NK-92 (cell line): ENCODE results near the gene GKN1.
"Not testable (repeated sequence)": the region's sequence is repeated elsewhere in the genome, so short reads cannot be mapped to it uniquely, and the experiment has no call there.

ENCODE experiments used
- DNase-seq: peaks from one replicate; lab custom pipeline; 2025; ENCODE audit not compliant: unreplicated experiment; lab: John Stamatoyannopoulos, UW

Gene GKN1

GRCh38 chr2:68955432-68955831 lies 19.0 kb upstream of the GKN1 start:
- DNase-seq, result not testable (repeated sequence)

- DNase-seq, result no peak
Measured at GRCh38 chr2:68959001-68959400, 15.4 kb upstream of the GKN1 start.

- DNase-seq, result no peak
Measured at GRCh38 chr2:68961380-68961779, 13.1 kb upstream of the GKN1 start.

GRCh38 chr2:68964282-68964681 lies 10.2 kb upstream of the GKN1 start:
- no peak for DNase-seq

GRCh38 chr2:68968221-68968620 lies 6.2 kb upstream of the GKN1 start:
- DNase-seq, result no peak

GRCh38 chr2:68969736-68970490 lies 4.5 kb upstream of the GKN1 start:
- no peak for DNase-seq

DNA sequence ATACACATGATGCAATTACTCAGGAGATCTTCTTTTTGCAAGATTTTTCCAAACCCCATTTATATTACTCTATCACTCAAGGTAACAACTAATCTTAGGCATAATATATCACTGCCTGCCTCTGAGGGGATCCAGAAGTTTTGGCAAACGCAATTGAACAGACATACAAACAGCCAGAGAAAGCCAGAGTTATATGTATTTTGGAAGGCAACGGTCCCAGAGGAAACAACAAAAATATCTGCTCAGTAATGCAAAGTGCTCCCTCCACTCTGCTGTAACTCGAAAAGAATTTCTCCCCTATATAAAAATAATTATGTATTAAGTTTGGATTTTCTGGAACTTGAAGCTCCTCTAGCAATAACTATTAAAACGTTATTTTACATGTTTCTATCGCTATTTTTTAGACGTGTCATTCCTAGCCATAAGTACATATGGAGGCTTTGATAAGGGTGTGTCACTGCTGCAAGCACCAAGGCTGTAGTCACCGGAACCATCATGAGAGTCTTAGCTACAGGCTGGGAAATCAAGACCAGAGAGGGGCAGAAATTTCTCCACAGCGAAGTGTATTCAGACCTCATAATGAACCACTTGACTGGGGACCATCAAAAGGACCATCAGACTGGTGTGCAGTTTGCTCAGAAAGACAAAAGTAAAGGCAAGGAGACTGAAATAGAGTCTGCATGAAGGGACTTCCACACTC lies 3.7 kb upstream of the GKN1 start:
- no peak for DNase-seq

DNA sequence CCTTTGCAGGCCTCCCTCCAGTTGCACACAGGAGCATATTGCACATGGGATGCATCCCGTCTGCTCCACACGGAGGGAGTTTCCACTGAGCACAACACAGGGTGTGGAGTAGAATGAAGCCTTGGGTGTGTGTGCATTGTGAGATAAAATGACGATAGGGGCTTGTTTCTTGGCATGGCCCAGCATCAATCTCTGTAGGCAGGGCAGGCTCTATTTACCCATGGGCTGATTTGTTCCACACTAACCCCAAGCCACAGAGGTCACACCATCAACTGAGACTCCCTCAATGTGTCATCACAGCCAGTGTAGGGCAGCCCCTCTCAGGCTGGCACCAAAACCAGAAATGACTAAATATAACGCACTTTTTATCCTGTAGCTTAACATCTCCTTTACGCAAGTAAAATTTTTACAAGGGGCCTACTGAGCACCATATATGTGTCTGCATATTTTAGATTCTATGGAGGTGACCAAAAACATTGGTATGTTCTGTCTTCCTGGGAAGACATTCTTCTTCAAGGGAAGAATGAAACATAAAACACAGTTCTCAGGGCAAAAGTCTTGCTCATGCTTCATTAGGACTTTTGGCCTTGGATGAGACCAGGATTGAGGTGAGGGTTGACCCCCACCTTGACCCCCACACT lies 2.7 kb upstream of the GKN1 start:
- no peak for DNase-seq

DNA sequence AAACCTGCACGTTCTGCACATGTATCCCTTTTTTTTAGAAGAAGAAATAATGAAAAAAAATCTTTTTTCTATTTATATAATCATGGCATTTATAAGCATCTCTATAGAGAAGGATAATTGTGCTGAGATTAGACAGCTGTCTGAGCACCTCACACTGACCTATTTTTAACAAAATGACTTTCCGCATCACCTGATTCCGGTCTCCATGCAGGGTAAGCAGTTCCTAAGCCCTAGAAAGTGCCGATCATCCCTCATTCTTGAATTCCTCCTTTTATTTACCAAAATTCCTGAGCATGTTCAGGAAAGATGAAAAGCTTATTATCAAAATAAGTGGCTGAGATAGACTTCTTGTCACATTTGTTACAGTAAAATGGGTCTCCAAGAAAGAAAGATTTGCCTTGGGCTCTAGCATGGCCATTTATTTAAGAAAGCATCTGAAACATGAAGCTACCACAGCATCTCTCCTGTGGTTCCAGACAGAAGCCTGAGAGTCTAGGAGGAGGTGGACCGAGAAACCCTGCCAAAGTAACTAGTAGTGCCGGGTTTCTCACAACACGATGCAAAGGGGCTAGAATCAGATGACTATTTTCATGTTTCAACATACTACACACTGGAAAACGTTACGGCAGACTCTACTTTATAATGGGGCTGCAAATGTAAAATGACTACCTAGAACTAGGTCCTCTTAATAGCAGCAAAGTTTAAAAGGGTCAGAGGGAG lies 670 bp downstream of the GKN1 start:
- no peak for DNase-seq

GRCh38 chr2:68975844-68976243 lies 1.4 kb downstream of the GKN1 start:
- DNase-seq, result no peak

DNA sequence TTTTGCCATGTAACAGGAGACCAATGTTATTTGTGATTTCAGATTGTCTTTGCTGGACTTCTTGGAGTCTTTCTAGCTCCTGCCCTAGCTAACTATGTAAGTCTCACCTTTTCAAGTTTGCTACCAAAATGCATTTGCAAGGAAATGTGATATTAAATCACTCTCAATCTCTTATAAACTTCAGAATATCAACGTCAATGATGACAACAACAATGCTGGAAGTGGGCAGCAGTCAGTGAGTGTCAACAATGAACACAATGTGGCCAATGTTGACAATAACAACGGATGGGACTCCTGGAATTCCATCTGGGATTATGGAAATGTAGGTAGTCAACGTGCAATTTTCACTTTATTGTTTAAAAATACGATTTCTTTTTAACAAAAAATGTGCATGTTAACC lies 3.0 kb downstream of the GKN1 start:
- DNase-seq, result no peak

- no peak for DNase-seq
Measured at GRCh38 chr2:68978098-68978497, 3.7 kb downstream of the GKN1 start.

GRCh38 chr2:68980956-68981355 lies 6.5 kb downstream of the GKN1 start:
- DNase-seq, result no peak

DNA sequence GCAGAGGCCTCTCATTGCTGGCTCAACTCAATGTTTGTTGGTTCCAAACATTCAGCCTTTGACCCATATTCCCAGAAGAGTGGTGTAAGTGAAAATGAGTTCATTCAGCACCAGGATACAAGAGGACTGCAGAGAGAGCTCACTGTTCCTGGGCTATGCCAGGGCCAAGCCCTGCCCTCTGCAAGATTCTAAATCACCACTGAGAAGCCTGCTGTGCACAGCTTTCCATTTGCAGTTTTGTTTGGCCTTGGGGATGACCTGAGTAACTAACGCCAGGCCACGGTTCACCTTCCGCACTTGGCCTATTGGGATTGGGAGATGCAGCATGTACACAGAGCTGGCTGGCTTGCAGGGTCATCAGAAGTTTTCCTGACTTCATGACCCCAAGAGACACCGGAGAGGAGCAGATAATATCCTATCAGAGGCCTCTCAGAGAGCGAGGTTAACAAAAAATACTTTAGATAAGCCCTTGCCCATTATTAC lies 12.6 kb downstream of the GKN1 start:
- DNase-seq, result no peak

DNA sequence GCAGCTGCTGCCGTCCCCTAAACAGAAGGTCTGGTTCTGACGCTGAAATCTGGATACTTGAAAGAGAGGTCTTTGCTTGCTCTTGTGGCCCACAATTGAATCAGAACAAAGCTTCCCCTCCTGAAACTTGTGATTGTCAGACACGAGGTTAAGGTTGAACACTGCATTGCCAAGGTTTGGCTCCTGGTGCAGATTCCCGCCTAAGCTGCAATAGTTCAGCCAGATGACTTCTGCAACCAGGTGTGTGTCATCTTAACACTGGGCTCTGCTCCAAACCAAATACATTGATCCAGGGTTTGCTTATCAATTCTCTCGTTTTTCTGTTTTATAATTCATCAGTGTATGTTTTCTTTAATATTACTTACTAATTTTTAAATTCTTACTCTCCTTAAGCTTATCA lies 14.6 kb downstream of the GKN1 start:
- no peak for DNase-seq

GRCh38 chr2:68992341-68992740 lies 17.9 kb downstream of the GKN1 start:
- DNase-seq, result no peak

DNA sequence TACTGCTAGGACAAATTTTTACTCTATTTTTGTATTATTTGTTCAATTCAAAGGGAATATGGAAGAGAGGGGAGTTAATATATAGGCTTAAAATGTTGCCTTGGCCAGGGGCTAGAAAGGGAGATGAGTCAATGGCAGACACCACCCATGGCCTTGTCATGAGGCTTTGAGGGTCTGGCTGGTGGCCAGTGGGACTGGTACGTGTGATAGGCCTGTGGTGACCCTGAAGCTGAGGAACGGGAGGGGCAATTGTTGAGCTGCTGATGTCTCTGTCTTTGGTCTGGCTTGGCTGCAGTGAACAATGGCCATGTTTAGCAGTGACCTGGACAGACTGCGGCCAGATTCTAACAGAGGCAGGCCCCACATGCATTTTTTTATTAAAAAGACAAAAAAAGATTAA lies 18.5 kb downstream of the GKN1 start:
- DNase-seq, result no peak

GRCh38 chr2:68993660-68994059 lies 19.2 kb downstream of the GKN1 start:
- DNase-seq, result no peak

DNA sequence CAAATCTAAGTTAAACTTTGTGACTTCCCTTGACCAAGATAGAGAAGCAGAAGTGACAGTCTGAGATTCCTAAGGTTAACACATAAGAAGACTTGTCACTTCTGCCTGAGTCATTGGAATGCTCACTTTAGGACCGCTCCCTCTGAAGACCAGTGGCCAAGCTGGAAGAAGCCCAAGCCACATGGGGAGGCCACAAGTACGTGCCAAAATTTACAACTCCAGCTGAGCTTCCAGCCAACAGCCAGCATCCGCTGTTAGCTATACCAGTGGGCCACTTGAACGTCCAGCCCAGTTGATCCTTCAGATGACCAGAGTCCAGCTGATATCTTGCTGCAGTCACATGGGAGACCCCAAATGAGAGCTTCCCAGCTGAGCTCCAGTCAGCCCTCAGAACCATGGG lies 20.4 kb downstream of the GKN1 start:
- DNase-seq, result no peak

- no peak for DNase-seq
Measured at GRCh38 chr2:68995916-68996315, 21.5 kb downstream of the GKN1 start.

GRCh38 chr2:68997401-68997800 lies 23.0 kb downstream of the GKN1 start:
- DNase-seq, result no peak
